K562 (cell line): ENCODE measurements around the gene OPCML. TPM values are rescaled to one million over a fixed set of nuclear protein-coding genes. Genes with fewer than 3 reads are reported as not detected.

Experiments
- ATAC-seq: fragments of 200-7000 bp; cut with Tn5 transposase; 3 replicates; pipeline ENCODE4 v1.9.1; 2020; ENCODE audit warnings: moderate library complexity
- BruUV-seq: library from RNA; stranded (reverse); fragments of 400-500 nt; replicated peaks from 2 replicates; lab custom pipeline; 2021; lab: Mats Ljungman, UMichigan
- CTCF ChIA-PET: fragments of 300-600 bp; formaldehyde crosslinking; extraction: SDS; loops from one replicate; lab custom pipeline; 2021; ENCODE audit warnings: low intra/inter-chr PET ratio; lab: Yijun Ruan, JAX
- POLR2A ChIA-PET: fragments of 300-600, 350-650 bp; sonication (Branson Sonifier 250); formaldehyde crosslinking; extraction: SDS; loops from one replicate; lab custom pipeline; 2021; ENCODE audit warnings: antibody characterized with exemption, inconsistent platforms; lab: Yijun Ruan, JAX
- DNase-seq, 4 experiments: peaks; one replicate each; pipeline versions ENCODE4 v3.0.0 to v3.0.0-alpha.2; 2011 to 2018; ENCODE audit warnings: low spot score in 3 of 4, mixed read lengths in 3 of 4; ENCODE audit errors: extremely low read depth in 1 of 4
- FAIRE-seq: peaks from 2 replicates; lab custom pipeline; 2011; peaks lifted over from hg19 to GRCh38; lab: Jason Lieb, UNC
- H2AFZ ChIP-seq: 2 replicates; pipeline ENCODE4 v1.6.0; 2011; ENCODE audit warnings: low read depth, low read length, control low read depth, inconsistent platforms
- H3K27ac ChIP-seq: fragments of 200-600 bp; 3 replicates; pipeline ENCODE4 v1.8.0; 2011; ENCODE audit warnings: low read depth, mild to moderate bottlenecking, control low read depth, inconsistent platforms, low read length, moderate library complexity, mixed read lengths; ENCODE audit errors: extremely low read depth
- H3K27me3 ChIP-seq, 2 experiments: fragments of 300-600 bp in 1 of 2; 2 replicates in 1 of 2; 3 replicates in 1 of 2; pipeline versions ENCODE4 v1.6.0 to v1.8.0; 2011; ENCODE audit warnings: inconsistent platforms in 2 of 2, low read length in 2 of 2, mild to moderate bottlenecking in 1 of 2, mixed read lengths in 1 of 2, moderate library complexity in 1 of 2; ENCODE audit not compliant: control insufficient read depth in 2 of 2, insufficient read depth in 2 of 2
- H3K36me3 ChIP-seq: fragments of 300-600 bp; 3 replicates; pipeline ENCODE4 v1.8.0; 2011; ENCODE audit warnings: mild to moderate bottlenecking, low read length, inconsistent platforms; ENCODE audit not compliant: control insufficient read depth, insufficient read depth
- H3K4me1 ChIP-seq, 2 experiments: fragments of 200-600 bp in 1 of 2; replicated peaks in 1 of 2; 2 replicates in 1 of 2; 3 replicates in 1 of 2; pipeline versions ENCODE4 v1.5.1 to v1.8.0; 2011; ENCODE audit warnings: inconsistent platforms in 2 of 2, low read length in 2 of 2, mild to moderate bottlenecking in 1 of 2, mixed read lengths in 1 of 2, moderate library complexity in 1 of 2; ENCODE audit not compliant: control insufficient read depth in 2 of 2, insufficient read depth in 2 of 2
- H3K4me2 ChIP-seq: 2 replicates; pipeline ENCODE4 v1.6.1; 2011; ENCODE audit warnings: low read length, control low read depth, inconsistent platforms, mixed read lengths; ENCODE audit not compliant: insufficient read depth
- H3K4me3 ChIP-seq: fragments of 200-600 bp; sonication (generic), shearing (Covaris generic); 2 replicates; pipeline ENCODE4 v1.5.1; 2016; ENCODE audit warnings: control low read depth, inconsistent platforms
- H3K79me2 ChIP-seq: fragments of 200-600 bp; 3 replicates; pipeline ENCODE4 v1.8.0; 2011; ENCODE audit warnings: low read length, inconsistent platforms; ENCODE audit not compliant: control insufficient read depth, insufficient read depth
- H3K9ac ChIP-seq, 2 experiments: 2 replicates each; pipeline versions ENCODE4 v1.6.0 to v1.6.1; 2011; ENCODE audit warnings: low read depth in 2 of 2, low read length in 2 of 2, control low read depth in 1 of 2, inconsistent platforms in 1 of 2, mild to moderate bottlenecking in 1 of 2, mixed read lengths in 1 of 2; ENCODE audit not compliant: insufficient read depth in 1 of 2
- H3K9me1 ChIP-seq: one replicate; pipeline ENCODE4 v1.6.0; 2011; ENCODE audit warnings: inconsistent platforms, mild to moderate bottlenecking, low read length, moderate library complexity; ENCODE audit not compliant: control insufficient read depth, insufficient read depth
- H3K9me3 ChIP-seq: replicated peaks from 2 replicates; pipeline ENCODE4 v1.5.1; 2011; ENCODE audit warnings: low read depth, low read length, inconsistent platforms; ENCODE audit not compliant: control insufficient read depth, insufficient read depth
- H4K20me1 ChIP-seq: replicated peaks from 2 replicates; pipeline ENCODE4 v1.6.1; 2011; ENCODE audit warnings: low read length, inconsistent platforms, mixed read lengths; ENCODE audit not compliant: control insufficient read depth, insufficient read depth
- ARNT ChIP-seq, 2 experiments: fragments of 450-650 bp; IDR thresholded peaks; 2 replicates each; pipeline ENCODE4 v1.6.1; 2016; ENCODE audit warnings: mild to moderate bottlenecking in 1 of 2
- CHAMP1 ChIP-seq: fragments of 450-650 bp; IDR thresholded peaks from 2 replicates; pipeline ENCODE4 v1.6.1; 2016; ENCODE audit warnings: mild to moderate bottlenecking
- FOXP4 ChIP-seq: sonication (generic); formaldehyde crosslinking; IDR thresholded peaks from 2 replicates; pipeline ENCODE4 v1.8.0; 2022; ENCODE audit warnings: mild to moderate bottlenecking, missing genetic modification reagents, borderline replicate concordance
- MECOM ChIP-seq: fragments of 250-450 bp; sonication (Bioruptor Pico); IDR thresholded peaks from 2 replicates; pipeline ENCODE4 v1.8.0; 2022; ENCODE audit warnings: inconsistent platforms
- MLX ChIP-seq, 2 experiments: fragments of 450-650 bp in 1 of 2; sonication (generic) in 1 of 2; formaldehyde crosslinking; conservative IDR thresholded peaks; 2 replicates each; pipeline versions ENCODE4 v1.4.0 to v1.8.1; 2020 to 2022; ENCODE audit warnings: mild to moderate bottlenecking in 1 of 2, missing genetic modification reagents in 1 of 2
- WGBS: fragments of 100-300 bp; shearing (Covaris generic); methylation state at CpG from one replicate; pipeline ENCODE4 v1.1.6; 2016; ENCODE audit warnings: low coverage, mixed read lengths; ENCODE audit not compliant: insufficient coverage; ENCODE audit errors: missing lambda C conversion rate; 5-methylcytosine and 5-hydroxymethylcytosine counted together
- in situ Hi-C: fragments of 300-500 bp; cut with MboI; formaldehyde crosslinking; loops from 4 replicates; pipeline ENCODE4 v1.15.0; 2018; ENCODE audit warnings: inconsistent platforms, mixed read lengths
- intact Hi-C: fragments of 100-400 bp; cut with micrococcal nuclease; formaldehyde crosslinking; loops from 2 replicates; pipeline ENCODE4 v1.14.2; 2022
- polyA plus RNA-seq, 8 experiments: library from polyadenylated mRNA; depleted of rRNA in 4 of 8; stranded (reverse) in 5 of 8; unstranded in 3 of 8; fragments of >200 nt; fragmentation: Nextera tagmentation in 2 of 8; fragmentation: Illumina TruSeq in 1 of 8; extraction: Ambion mirVana in 2 of 8; extraction: Trizol in 1 of 8; gene quantifications; 2 replicates each; pipeline versions ENCODE4 v1.2.1 to v1.2.3, GENCODE V29; 2011 to 2014; ENCODE audit warnings: inconsistent platforms in 1 of 8, missing spikeins in 1 of 8
- total RNA-seq, 7 experiments: library from RNA; depleted of rRNA in 6 of 7; stranded (reverse); fragments of >200 nt in 6 of 7; fragmentation: Illumina TruSeq in 2 of 7; extraction: Trizol in 2 of 7; gene quantifications; 2 replicates each; pipeline versions ENCODE4 v1.2.1 to v1.2.3, GENCODE V29; 2011 to 2021; ENCODE audit warnings: low replicate concordance in 1 of 7
- TF ChIP-seq, protein P1 (sequence below): fragments of 450-650 bp; IDR thresholded peaks from 2 replicates; pipeline ENCODE4 v1.7.0; 2016; ENCODE audit warnings: borderline replicate concordance

Gene OPCML
- total and polyA plus RNA-seq, 9 of the 15 experiments (the other 6 are each of a cell fraction or from before 2014, with no cell fraction given) = not detected

- no peak for TF ChIP-seq FOXP4 (CRISPR knock-in tag)
These were observed 943.9 kb downstream of the OPCML start (continued) for GRCh38 chr11:132588366-132588765.

DNA sequence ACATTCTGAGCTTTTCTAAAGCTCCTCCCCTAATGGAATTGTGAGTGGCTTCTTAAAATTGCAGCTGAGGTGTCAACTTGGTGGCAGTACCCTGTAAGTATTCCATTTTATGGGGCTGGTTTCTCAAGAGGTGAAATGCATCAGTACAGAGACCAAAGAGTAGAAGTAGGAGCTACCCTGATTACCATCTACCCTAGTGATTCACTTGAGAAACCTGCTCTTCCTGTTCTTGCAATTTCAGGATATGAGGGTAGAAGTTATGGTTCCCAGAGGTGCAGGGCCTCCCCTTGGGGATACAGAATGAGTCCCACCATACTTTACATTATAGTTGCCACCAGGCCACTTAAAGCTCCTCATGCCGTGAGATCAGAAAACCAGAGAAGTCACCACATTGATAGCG, 944.6 kb downstream of the OPCML start:
- in situ Hi-C loops = no loop called here
- 0% methylated on average over 2 of the region's 2 CpGs for WGBS
- no peaks in the 10 kb centered on the region for H3K4me1 ChIP-seq
- no peaks in the 10 kb centered on the region for H4K20me1 ChIP-seq
- no peak overlapping the region for H3K4me2 ChIP-seq
- DNase-seq (no peak), ATAC-seq (no peak), FAIRE-seq (no peak)
- TF ChIP-seq MLX (CRISPR knock-in tag; conservative IDR thresholded peaks at IDR 0.05) = no peak
- no peak for TF ChIP-seq MECOM (CRISPR knock-in tag)
- TF ChIP-seq, protein P1, sequence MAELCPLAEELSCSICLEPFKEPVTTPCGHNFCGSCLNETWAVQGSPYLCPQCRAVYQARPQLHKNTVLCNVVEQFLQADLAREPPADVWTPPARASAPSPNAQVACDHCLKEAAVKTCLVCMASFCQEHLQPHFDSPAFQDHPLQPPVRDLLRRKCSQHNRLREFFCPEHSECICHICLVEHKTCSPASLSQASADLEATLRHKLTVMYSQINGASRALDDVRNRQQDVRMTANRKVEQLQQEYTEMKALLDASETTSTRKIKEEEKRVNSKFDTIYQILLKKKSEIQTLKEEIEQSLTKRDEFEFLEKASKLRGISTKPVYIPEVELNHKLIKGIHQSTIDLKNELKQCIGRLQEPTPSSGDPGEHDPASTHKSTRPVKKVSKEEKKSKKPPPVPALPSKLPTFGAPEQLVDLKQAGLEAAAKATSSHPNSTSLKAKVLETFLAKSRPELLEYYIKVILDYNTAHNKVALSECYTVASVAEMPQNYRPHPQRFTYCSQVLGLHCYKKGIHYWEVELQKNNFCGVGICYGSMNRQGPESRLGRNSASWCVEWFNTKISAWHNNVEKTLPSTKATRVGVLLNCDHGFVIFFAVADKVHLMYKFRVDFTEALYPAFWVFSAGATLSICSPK = no peak
- no peak for TF ChIP-seq CHAMP1
- no peak for TF ChIP-seq ARNT (IDR thresholded peaks at IDR 0.05)
- no peaks in the 10 kb centered on the region for H3K36me3 ChIP-seq
- intact Hi-C loops = no loop called here
- H3K4me3 ChIP-seq = no peak overlapping the region
- no peak overlapping the region for H3K9ac ChIP-seq
- no peaks in the 10 kb centered on the region for H3K79me2 ChIP-seq
- H3K27ac ChIP-seq = no peak overlapping the region
- H3K9me1 ChIP-seq = no peaks in the 10 kb centered on the region
- CTCF ChIA-PET = no interaction called here
- no peak overlapping the region for H2AFZ ChIP-seq
- POLR2A ChIA-PET = no interaction called here
- no peaks in the 10 kb centered on the region for H3K27me3 ChIP-seq
- no peaks in the 10 kb centered on the region; the same call in 1 of the 2 replicates for H3K9me3 ChIP-seq
- BruUV-seq = no TSS peak
